Measurements from ENCODE around the gene ETF1. TPM values are rescaled to one million over a fixed set of nuclear protein-coding genes. Genes with fewer than 3 reads are reported as not detected.

Gene ETF1
- total RNA-seq, 2 experiments from 2014 or later = 246 to 247 TPM

- ChIA-PET POLR2A (interaction anchor here (1.5 kb wide), 1 partner anchor 85 kb away, joined by 4 read pairs; the partner anchor contains the start of gene ETF1), CTCF (interaction anchor here (1.0 to 3.6 kb wide), 3 partner anchors 9 to 107 kb away, joined by 3 to 19 read pairs (median 4); partner anchors contain the start of gene KDM3B)
These were observed 84.2 kb downstream of the ETF1 start for GRCh38 chr5:138458856-138459255.

DNA sequence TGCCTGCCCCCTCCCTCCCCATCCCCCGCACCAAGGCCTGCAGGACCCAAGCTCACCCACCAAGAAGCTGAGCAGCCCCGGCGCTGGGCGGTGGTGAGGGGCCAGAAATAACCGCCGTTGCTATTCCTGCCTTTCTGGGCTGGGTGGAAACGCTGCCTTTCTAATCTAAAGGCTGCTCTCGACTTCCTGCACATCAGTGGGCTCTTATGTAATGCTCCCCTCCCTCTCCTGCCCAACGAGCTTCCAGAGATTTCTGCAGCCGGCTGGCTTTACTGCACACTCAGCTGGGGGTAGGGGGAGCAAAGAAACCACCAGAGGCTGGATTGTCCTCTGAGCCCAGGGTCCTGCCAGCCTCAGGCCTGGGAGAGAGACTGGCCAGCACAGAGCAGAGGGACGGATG lies 84.7 kb downstream of the ETF1 start:
- CTCF ChIA-PET = interaction anchor here (0.9 to 3.6 kb wide), 3 partner anchors 9 to 106 kb away, joined by 3 to 19 read pairs (median 3); partner anchors contain the start of gene KDM3B
- POLR2A ChIA-PET = interaction anchor here (1.5 kb wide), 1 partner anchor 85 kb away, joined by 4 read pairs; the partner anchor contains the start of gene ETF1

GRCh38 chr5:138457531-138458275 lies 85.3 kb downstream of the ETF1 start:
- POLR2A ChIA-PET = no interaction called here

More at GRCh38 chr5:138457531-138458275, 85.3 kb downstream of the ETF1 start:
- CTCF ChIA-PET = interaction anchor here (0.9 to 3.6 kb wide), 3 partner anchors 8 to 46 kb away, joined by 3 to 19 read pairs (median 3); no protein-coding TSS in a partner anchor

Other genes starting within 250 kb of the ETF1 start
- gene CDC25C, start 211.4 kb downstream of the ETF1 start, total RNA-seq = 1 to 10 TPM; 6.1 to 6.2 TPM
- gene FAM53C, start 205.0 kb downstream of the ETF1 start, total RNA-seq = 10 to 100 TPM; 29.7 to 31.7 TPM
- gene KDM3B, start 190.6 kb downstream of the ETF1 start, total RNA-seq = 10 to 100 TPM; 38.8 to 39.4 TPM
- 1 to 10 TPM; 5.1 to 6.2 TPM for gene REEP2, start 104.2 kb downstream of the ETF1 start, total RNA-seq
- gene EGR1, start 77.8 kb downstream of the ETF1 start, total RNA-seq = 10 to 100 TPM; 16.6 to 17.3 TPM
- 100 to 1,000 TPM; 520 to 523 TPM for gene HSPA9, start 32.2 kb upstream of the ETF1 start, total RNA-seq
- gene CTNNA1, start 210.2 kb upstream of the ETF1 start, total RNA-seq = 10 to 100 TPM; 88.1 to 92.6 TPM

All from activated CD8-positive, alpha-beta memory T cell treated with anti-CD3 and anti-CD28 coated beads for 36 hours (primary cell).